MV-4-11 (cell line): ENCODE measurements around the gene SRP14.
"Not testable (repeated sequence)": the region's sequence is repeated elsewhere in the genome, so short reads cannot be mapped to it uniquely, and the experiment has no call there.

Experiments
- DNase-seq: peaks from one replicate; lab custom pipeline; 2025; lab: John Stamatoyannopoulos, UW

The SRP14 gene

GRCh38 chr15:40028853-40029252 is 10.1 kb downstream of the SRP14 start:
- no peak for DNase-seq

GRCh38 chr15:40028193-40028592 is 10.8 kb downstream of the SRP14 start:
- DNase-seq = no peak

- no peak for DNase-seq
Observed at GRCh38 chr15:40016224-40016865, 22.6 kb downstream of the SRP14 start.

GRCh38 chr15:40014390-40014789 is 24.6 kb downstream of the SRP14 start:
- DNase-seq = no peak

- not testable (repeated sequence) for DNase-seq
Observed at GRCh38 chr15:40013372-40013771, 25.6 kb downstream of the SRP14 start.

- DNase-seq = no peak
Observed at GRCh38 chr15:40011303-40011702, 27.7 kb downstream of the SRP14 start.

DNA sequence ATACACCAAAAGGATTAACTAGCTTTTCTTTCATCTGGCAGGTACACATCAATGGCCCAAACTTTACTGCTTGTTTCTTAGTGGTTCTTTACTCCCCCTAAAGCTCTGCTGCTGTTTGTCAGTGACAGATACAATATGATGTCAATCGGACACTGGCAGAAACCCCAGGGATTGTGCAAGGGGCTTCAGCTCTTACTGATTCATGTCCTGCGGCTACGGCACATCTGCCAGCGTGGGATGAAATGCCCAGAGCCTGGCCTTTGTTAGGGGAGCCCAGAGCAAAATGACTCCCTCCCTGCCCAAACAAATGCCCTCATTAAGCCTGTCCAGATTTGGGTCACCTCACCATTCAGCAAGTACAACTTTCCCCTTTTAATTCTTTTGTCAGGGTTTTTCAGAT is 28.3 kb downstream of the SRP14 start:
- peak; percentile 74 for DNase-seq

DNA sequence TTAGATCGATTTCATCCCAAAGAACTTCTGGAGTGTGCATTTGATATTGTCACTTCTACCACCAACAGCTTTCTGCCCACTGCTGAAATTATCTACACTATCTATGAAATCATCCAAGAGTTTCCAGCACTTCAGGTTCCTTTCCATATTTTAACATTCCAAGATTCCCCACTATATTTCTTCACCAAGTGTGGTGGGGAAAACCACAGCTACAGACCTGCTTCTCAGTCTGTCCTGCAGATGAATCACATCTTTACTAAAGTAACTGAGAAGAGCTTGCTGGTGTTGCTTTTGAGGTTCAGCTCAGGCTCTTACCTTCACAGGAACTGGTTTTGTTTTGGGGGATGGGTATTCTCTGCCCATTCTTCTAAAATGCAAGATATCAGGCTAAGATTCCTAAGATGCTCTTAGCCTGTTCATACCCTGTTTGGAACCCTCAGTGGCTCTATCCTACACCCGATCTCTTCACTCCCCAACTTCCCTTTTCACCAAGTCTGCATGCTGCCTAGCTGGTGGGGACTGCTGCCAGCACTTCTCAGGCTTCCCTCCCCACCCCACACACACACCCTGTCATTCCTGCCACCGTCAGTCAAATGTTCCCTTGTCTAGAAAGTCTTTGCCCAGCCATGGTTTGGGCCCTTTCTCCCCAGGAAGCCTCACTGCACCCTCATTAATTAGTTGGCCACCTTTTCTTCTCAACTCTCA is 30.8 kb downstream of the SRP14 start:
- DNase-seq = peak; percentile 15

DNA sequence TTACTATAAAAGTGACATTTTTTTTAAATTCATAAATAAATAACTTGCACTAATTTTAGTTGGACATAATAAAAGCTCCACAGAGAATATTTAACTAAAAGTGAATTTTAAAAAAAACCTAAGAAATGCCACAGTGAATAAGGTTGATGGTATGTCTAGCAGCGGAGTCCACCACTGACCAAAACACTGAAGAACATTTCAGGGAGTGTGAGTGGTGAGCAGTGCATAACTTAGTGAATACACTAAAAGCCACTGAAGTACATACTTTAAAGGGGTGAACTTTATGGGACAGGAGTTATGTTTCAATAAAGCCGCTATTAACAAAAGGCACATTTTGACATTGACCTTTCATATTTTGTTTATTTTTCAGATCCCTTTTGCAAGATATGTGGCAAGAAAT is 32.3 kb downstream of the SRP14 start:
- DNase-seq = no peak

- no peak for DNase-seq
Observed at GRCh38 chr15:40006003-40006402, 33.0 kb downstream of the SRP14 start.

DNA sequence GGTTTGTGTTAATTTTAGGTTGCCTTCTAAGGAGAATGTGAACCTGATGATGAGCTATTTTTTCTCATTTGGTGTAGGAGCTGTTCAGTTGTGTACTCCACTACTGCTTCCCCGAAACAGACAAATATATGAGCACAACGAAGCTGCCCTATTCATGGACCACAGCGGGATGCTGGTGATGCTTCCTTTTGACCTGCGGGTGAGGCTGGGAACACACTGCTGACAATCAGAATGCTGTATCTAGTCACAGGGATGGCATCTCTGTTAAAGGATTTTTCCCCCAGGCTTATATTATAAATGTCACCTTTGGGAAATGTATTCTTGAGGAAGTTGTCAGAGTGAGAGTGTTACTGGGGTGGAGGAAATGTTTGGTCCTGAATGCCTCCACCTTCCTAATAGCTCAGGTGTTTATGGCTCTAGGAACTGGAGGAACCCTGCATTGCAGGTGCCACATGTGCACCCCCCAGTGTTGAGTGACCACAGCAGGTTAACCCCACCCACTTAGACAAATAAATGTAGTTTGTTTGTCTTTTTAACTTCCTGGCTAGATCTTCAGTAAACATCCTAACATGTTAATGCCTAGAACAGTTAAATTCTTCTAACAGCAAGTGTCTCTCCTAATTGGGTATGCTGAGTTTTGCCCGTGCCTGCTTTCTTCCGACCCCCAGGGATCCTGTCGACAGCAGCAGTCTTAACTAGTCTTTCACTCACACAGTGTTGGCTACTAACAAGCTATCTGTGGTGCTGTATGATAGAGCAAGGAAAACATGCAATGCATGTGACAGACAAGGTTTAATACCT is 35.7 kb downstream of the SRP14 start:
- no peak for DNase-seq

DNA sequence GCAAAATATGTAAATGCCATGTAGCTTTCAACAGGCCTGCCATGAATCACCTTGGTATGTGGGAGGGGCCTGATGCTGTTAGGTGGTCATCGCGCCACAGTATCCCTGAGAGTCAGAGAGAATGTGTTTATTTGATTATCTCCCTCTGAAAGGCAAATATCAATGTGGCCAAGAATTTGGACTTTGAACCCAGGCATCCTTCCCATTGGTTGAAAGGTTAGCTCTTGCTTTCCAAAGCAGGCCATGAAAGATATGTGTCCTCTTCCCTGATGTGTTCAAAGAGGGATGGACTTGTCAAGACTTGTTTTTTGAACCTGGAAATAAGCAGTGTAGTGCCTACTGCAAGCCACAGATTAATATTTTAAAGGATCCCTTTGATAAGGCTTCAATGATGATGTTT is 36.7 kb downstream of the SRP14 start:
- no peak for DNase-seq

DNA sequence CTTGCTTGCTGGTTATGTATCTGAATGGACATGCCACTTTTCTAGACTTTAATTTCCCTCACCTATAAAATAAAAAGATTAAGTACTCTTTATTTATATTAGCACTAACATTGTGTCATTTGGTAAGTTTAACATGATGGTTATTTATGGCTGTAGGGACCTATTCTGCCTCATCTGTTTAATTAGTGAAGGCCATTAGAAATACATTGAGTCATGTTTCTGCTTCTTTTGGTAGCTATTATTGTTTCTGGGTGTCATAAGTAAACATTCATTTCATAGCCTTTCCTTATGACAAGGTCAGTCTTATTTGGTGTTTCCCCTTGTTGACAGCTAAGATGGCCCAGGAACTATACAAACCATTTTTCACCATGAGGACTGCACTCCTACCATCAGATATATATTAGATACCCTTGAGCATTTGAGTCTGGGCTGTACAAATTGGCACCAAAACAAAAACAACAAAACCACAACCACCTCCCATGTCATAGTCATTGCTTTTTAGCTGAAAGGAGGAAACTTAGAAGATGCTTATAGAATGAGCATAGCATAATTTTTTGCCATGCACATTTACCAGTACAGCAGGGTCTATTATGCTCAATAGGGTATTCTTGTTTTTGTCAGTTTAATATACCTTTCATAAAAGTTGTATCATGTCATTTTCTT is 39.3 kb downstream of the SRP14 start:
- no peak for DNase-seq

- DNase-seq = no peak
Observed at GRCh38 chr15:39998511-39999077, 40.4 kb downstream of the SRP14 start.

DNA sequence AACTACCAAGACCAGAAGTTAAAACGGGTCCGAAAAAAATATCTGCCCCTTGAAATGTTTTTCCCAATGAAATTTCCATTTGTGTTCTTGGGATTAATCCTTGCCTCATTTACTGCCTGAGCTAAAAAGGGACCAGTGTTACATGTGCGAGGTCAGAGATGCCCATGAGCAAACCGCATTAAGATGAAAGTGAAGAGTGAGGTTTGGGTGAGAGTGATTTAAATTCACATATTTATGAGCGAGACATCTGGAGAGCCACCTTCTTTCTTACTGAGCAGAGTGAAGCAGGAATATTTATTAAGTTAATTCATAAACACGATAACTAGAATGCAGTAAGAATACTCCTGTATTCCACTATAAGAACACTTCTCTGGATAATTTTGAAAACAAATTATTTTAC is 41.3 kb downstream of the SRP14 start:
- no peak for DNase-seq

DNA sequence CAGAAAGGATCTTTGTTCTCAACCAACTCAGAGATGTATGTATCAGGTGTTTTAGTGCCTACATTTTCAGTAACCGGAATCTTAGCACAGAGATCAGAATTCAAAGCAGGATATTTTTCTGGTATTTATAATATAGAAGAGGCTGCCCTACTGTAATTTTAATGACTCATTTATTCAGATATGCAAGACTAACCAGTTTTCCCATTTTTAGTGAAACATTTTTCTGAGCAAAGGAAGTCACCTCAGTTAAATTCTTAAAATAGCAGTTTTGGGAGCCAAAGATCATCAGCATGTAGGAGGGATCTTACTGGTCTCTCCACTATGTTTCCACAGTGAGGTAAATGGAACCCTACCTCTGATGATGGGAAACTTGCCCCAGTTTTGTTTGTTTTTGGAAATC is 42.0 kb downstream of the SRP14 start:
- no peak for DNase-seq

GRCh38 chr15:39996228-39996627 is 42.8 kb downstream of the SRP14 start:
- not testable (repeated sequence) for DNase-seq

DNA sequence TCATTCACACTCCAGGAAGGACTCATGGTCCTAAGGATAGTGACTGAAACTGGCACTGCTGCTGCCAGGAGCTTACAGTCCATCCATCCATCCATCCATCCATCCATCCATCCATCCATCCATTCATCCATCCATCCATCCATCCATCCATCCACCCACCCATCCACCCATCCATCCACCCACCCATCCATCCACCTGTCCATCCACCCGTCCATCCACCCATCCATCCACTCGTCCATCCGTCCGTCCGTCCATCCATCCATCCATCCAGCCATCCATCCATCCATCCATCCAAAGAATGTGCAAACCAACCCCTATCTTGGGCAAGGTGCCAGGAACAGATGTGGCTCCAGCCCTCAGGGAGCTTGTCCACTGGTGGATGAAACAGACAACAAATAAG is 46.0 kb downstream of the SRP14 start:
- not testable (repeated sequence) for DNase-seq

GRCh38 chr15:39990706-39991105 is 48.3 kb downstream of the SRP14 start:
- no peak for DNase-seq

- DNase-seq = no peak
Observed at GRCh38 chr15:39987821-39988220, 51.2 kb downstream of the SRP14 start.
